Left ventricle myocardium superior (tissue), 1 donor: ENCODE data around the gene CACNA2D2. TPM values are rescaled to one million over a fixed set of nuclear protein-coding genes. Genes with fewer than 3 reads are reported as not detected.

Source experiments
- ATAC-seq: fragments of 200-7000 bp; cut with Tn5 transposase; one replicate; pipeline ENCODE4 v1.9.1; 2020; ENCODE audit warnings: mild to moderate bottlenecking, moderate library complexity
- DNase-seq: peaks from one replicate; pipeline ENCODE4 v3.0.0-alpha.2; 2020
- intact Hi-C: fragments of 100-400 bp; cut with micrococcal nuclease; formaldehyde crosslinking; loops from one replicate; pipeline ENCODE4 v1.11.0; 2022
- total RNA-seq: library from RNA; stranded (reverse); fragmentation: NEBNext Ultra II Directional; extraction: Animal tissue kit (Norgen Biotek cat#: 25700); gene quantifications from one replicate; pipeline ENCODE4 v1.2.1, GENCODE V29; 2021
- donor health status: DM: no; HTN: yes; CAD: no; lungs with severe emphysema.

The CACNA2D2 gene
- total RNA-seq, 1 donor from 2014 or later = 2.8 TPM

GRCh38 chr3:50324351-50325112 lies 178.9 kb downstream of the CACNA2D2 start:
- ATAC-seq = peak; percentile 10
- DNase-seq = peak; percentile 88
- intact Hi-C loops = no loop called here

- intact Hi-C loops = no loop called here
- peak; percentile 10 for ATAC-seq
- DNase-seq = peak; percentile 74
Observed at GRCh38 chr3:50323614-50324199, 179.7 kb downstream of the CACNA2D2 start.

- ATAC-seq = peak; percentile 3
- DNase-seq = no peak
- intact Hi-C loops = no loop called here
Observed at GRCh38 chr3:50323092-50323600, 180.3 kb downstream of the CACNA2D2 start.

- ATAC-seq = peak; percentile 9
- intact Hi-C loops = no loop called here
- peak; percentile 78 for DNase-seq
Observed at GRCh38 chr3:50322386-50323091, 180.9 kb downstream of the CACNA2D2 start, which contains the start of gene HYAL2. HYAL2 (minus strand) TSS chr3:50322745; CDS start chr3:50320489, 2,256 bp downstream.

- no peak for DNase-seq
- intact Hi-C loops = no loop called here
- no peak for ATAC-seq
Observed at GRCh38 chr3:50322115-50322385, 181.4 kb downstream of the CACNA2D2 start.

GRCh38 chr3:50321336-50322114 lies 181.9 kb downstream of the CACNA2D2 start:
- intact Hi-C loops = no loop called here
- DNase-seq = peak; percentile 95
- ATAC-seq = peak; percentile 81

GRCh38 chr3:50320853-50321335 lies 182.5 kb downstream of the CACNA2D2 start:
- intact Hi-C loops = no loop called here
- DNase-seq = peak; percentile 90
- ATAC-seq = peak; percentile 73

GRCh38 chr3:50319894-50320625 lies 183.4 kb downstream of the CACNA2D2 start:
- ATAC-seq = no peak
- intact Hi-C loops = no loop called here
- no peak for DNase-seq

GRCh38 chr3:50319181-50319893 lies 184.1 kb downstream of the CACNA2D2 start:
- DNase-seq (no peak), ATAC-seq (no peak)
- intact Hi-C loops = no loop called here

GRCh38 chr3:50318615-50319014 lies 184.8 kb downstream of the CACNA2D2 start:
- DNase-seq = no peak
- no peak for ATAC-seq
- intact Hi-C loops = no loop called here

- no peak for ATAC-seq
- DNase-seq = no peak
- intact Hi-C loops = no loop called here
Observed at GRCh38 chr3:50318163-50318562, 185.3 kb downstream of the CACNA2D2 start.

GRCh38 chr3:50317300-50317699 lies 186.1 kb downstream of the CACNA2D2 start:
- DNase-seq = peak; percentile 49

GRCh38 chr3:50316657-50317242 lies 186.7 kb downstream of the CACNA2D2 start:
- DNase-seq (no peak), ATAC-seq (no peak)
- intact Hi-C loops = no loop called here

More at GRCh38 chr3:50317300-50317699, 186.1 kb downstream of the CACNA2D2 start:
- intact Hi-C loops = no loop called here
- ATAC-seq = no peak

GRCh38 chr3:50314816-50315215 lies 188.6 kb downstream of the CACNA2D2 start:
- DNase-seq = no peak
- no peak for ATAC-seq

GRCh38 chr3:50314342-50314741 lies 189.1 kb downstream of the CACNA2D2 start:
- intact Hi-C loops = no loop called here
- peak; percentile 37 for ATAC-seq
- DNase-seq = no peak

More at GRCh38 chr3:50314816-50315215, 188.6 kb downstream of the CACNA2D2 start:
- intact Hi-C loops = no loop called here
